Stimulated activated CD8-positive, alpha-beta memory T cell treated with anti-CD3 and anti-CD28 coated beads, Interleukin-2, amount 100 ng/mL, for 48 hours (primary cell): ENCODE measurements around the gene ERC2.

Source experiments
- DNase-seq, 2 donors: peaks; one replicate each; pipeline ENCODE4 v3.0.0-alpha.2; 2020; ENCODE audit warnings: low read depth in 2 of 2

The ERC2 gene

GRCh38 chr3:56366641-56367162, 101.6 kb downstream of the ERC2 start:
- no peak for DNase-seq

- DNase-seq: no peak
These were observed 102.2 kb downstream of the ERC2 start for GRCh38 chr3:56365905-56366640.

- no peak for DNase-seq
These were observed 103.6 kb downstream of the ERC2 start for GRCh38 chr3:56364665-56365064.

DNA sequence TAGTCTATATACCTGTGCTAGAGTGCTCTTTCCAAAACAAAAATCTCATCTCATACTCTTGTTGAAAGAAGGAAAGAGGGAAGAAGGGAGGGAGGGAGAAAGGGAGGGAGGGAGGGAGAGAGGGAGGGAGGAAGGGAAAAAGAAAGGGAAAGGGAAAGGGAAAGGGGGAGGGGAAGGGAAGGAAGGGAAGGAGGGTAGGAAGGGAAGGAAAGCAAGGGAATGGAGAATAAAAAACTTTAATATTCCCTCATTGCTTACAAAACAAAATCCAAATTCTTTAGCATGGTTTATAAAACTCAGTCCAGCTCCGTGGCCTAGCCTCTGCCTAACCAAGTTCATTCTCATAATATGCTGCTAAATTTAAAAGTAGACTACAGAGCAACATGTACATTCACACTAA, 104.5 kb downstream of the ERC2 start:
- DNase-seq: no peak

- no peak for DNase-seq
These were observed 106.5 kb downstream of the ERC2 start for GRCh38 chr3:56361731-56362130.

GRCh38 chr3:56357266-56357665, 111.0 kb downstream of the ERC2 start:
- no peak for DNase-seq

- DNase-seq: no peak
These were observed 111.5 kb downstream of the ERC2 start for GRCh38 chr3:56356808-56357207.

GRCh38 chr3:56355570-56356185, 112.6 kb downstream of the ERC2 start:
- DNase-seq: no peak

- DNase-seq: no peak
These were observed 116.7 kb downstream of the ERC2 start for GRCh38 chr3:56351537-56351936.

- peak; percentile 20 to 28 for DNase-seq
These were observed 120.9 kb downstream of the ERC2 start for GRCh38 chr3:56347219-56347871.

DNA sequence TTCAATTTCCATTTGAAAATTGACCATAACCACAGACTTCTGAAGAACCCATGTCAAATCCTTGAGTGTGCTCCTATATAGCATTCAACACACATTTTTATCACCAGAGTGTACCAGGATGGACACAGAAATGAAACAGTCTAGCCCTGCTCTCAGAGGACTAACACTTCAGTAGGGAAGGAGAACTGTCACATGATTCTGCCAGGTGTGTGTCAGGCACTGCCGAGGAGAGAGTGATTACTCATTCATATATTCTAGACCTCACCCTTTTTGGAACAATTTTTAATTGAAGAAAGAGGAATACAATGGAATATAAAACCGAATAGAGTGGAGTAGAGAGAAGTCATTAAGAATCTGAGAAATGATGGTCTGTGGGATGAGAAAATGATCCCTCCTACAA, 125.8 kb downstream of the ERC2 start:
- no peak for DNase-seq

GRCh38 chr3:56339671-56340070, 128.6 kb downstream of the ERC2 start:
- DNase-seq: no peak

DNA sequence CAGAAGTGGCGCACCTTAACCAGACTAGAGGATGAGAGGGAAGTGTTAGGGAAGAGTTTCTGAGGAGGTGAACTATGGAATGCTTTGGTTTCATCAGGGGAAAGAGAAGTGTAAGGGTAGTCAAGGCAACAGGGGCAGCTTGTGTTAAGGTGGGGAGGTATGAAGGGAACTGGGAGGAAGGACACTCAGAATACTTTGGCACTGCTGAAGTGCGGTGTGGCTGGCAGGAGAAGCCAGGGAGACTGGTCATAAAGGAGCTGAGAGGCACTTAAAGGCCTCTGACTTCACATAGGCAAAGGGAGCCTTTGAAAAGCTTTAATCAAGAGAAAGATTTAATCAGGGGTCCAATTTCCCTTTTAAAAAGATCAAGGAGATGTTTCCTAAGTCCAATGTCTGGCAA, 129.0 kb downstream of the ERC2 start:
- no peak for DNase-seq

DNA sequence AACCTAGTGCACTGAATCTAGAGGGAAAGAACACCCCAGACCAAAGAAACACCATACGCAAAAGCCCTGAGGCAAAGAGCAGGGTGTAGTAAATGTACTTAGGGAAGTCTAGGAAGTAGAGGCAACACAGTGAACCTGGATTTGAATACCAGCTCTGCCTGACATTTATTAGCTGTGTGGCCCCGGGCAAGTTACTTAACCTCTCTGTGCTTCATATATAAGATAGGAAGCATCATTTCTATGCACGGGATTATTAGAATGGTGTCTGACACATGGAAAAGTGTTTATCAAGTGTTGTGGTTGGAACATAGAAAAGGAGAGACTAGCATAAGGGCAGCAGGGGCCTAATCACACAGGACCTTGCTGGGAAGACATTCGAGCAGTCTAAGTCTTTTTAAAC, 132.2 kb downstream of the ERC2 start:
- no peak for DNase-seq

DNA sequence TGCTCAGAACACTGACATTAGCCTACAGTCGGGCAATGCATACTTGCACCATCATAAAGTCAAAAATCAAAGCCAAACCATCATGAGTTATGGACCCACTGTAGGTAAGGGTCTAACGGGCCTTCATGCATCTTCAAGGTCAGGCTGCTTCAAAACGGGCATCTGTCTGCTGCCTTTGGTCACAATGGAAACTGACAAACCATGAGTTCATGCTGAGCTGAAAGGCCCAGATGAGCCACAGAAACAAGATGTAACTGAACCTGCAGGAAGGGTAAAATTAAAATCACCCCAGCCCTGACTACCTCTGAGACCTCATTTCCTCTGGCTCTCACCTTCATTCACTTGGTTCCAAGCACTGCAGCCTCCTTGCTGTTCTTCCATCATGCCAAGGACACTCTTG, 143.8 kb downstream of the ERC2 start:
- no peak for DNase-seq

DNA sequence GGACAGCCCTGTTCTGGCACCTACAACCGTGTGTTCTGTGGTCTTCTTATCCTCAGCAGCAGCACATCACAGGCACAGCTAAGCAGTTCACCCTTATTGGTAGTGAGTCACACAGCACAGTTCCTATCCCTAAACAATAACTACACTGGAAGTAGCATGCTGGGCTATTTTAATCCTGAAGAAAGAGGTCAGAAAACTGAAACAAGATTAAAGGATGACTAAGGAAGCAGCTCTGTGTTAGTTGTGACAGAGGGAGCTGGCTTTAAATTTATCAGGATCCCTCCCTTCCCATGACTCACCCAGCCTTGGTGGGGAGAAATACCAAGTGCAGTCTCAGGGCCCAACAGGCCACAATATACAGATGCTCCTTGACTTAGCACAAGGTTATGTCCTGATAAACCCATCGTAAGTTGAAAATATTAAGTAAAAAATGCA, 144.3 kb downstream of the ERC2 start:
- no peak for DNase-seq

GRCh38 chr3:56322862-56323261, 145.4 kb downstream of the ERC2 start:
- DNase-seq: no peak

GRCh38 chr3:56321892-56322291, 146.4 kb downstream of the ERC2 start:
- DNase-seq: no peak

DNA sequence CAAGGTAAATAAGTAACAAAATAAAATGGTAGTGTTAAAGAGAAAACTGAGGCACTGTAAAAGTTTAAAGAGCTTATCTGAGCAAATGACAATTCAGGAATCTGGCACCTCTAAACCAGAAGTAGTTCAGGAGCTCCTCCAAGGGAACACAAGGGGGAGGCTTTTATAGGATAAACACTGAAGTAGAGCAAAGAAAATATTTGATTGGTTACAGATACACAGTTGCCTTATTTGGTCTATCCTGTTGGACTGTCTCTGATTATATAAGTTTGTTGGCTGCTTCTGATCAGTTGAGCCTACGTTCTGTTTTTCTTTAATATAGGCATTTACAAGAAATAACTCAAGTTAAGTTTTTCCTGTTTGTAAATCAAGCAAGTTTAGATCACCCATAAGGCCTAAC, 146.9 kb downstream of the ERC2 start:
- no peak for DNase-seq

- no peak for DNase-seq
These were observed 147.4 kb downstream of the ERC2 start for GRCh38 chr3:56320883-56321282.

- no peak for DNase-seq
These were observed 149.4 kb downstream of the ERC2 start for GRCh38 chr3:56318891-56319290.

GRCh38 chr3:56316944-56317343, 151.3 kb downstream of the ERC2 start:
- no peak for DNase-seq

DNA sequence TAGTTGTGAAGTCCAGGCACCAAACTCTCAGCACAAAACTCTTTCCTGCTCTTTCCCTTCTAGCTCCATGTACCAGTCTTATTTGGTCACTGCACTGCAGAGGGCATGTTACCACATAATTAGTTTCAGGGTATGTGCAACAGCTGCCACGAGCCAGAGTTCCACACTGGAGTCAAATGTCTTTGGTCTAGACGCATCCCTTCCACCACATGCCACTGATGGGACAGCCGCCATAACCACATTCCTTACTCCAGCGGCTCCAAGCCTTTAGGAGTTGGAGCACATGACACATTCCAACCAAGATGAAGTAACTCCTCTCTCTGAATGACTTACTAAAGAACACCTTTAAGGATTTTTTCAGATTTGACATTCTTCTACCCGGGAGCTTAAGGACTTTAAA, 153.4 kb downstream of the ERC2 start:
- no peak for DNase-seq
